GM23338 (cell line): ENCODE results near the gene TSR1.
A peak's percentile ranks its signal among the peaks of the same experiment; 100 is the strongest.

Source experiments
- CTCF ChIP-seq, 2 experiments: fragments of 200-600 bp in 1 of 2; sonication (generic) in 1 of 2; conservative IDR thresholded peaks; 2 replicates each; pipeline versions ENCODE4 v1.5.1 to v1.6.1; 2016 to 2017; ENCODE audit warnings: antibody characterized with exemption in 2 of 2, low read depth in 2 of 2, mild to moderate bottlenecking in 2 of 2, moderate library complexity in 1 of 2
- EZH2 ChIP-seq: fragments of 200-600 bp; sonication (generic); IDR thresholded peaks from one replicate; pipeline ENCODE4 v1.8.0; 2017; ENCODE audit warnings: antibody characterized with exemption, mild to moderate bottlenecking, low read depth; ENCODE audit not compliant: unreplicated experiment
- EZH2phosphoT487 ChIP-seq: fragments of 200-600 bp; sonication (generic); IDR thresholded peaks from one replicate; pipeline ENCODE4 v1.8.1; 2018; ENCODE audit warnings: antibody characterized with exemption; ENCODE audit not compliant: unreplicated experiment
- POLR2AphosphoS5 ChIP-seq: IDR thresholded peaks from 2 replicates; pipeline ENCODE4 v1.6.1; 2016; ENCODE audit warnings: antibody characterized with exemption, low read depth
- REST ChIP-seq: IDR thresholded peaks from one replicate; pipeline ENCODE4 v1.6.1; 2018; ENCODE audit warnings: antibody characterized with exemption; ENCODE audit not compliant: unreplicated experiment
- TF ChIP-seq, protein P1 (sequence below): IDR thresholded peaks from 2 replicates; pipeline ENCODE4 v1.6.1; 2016; ENCODE audit warnings: antibody characterized with exemption

- TF ChIP-seq POLR2AphosphoS5 (peak; percentile 85), EZH2phosphoT487 (no peak), EZH2 (no peak), CTCF (conservative IDR thresholded peaks at IDR 0.05; ENCODE audit: low read depth in 2 of 2) (no peak), REST (no peak)
- TF ChIP-seq, protein P1, sequence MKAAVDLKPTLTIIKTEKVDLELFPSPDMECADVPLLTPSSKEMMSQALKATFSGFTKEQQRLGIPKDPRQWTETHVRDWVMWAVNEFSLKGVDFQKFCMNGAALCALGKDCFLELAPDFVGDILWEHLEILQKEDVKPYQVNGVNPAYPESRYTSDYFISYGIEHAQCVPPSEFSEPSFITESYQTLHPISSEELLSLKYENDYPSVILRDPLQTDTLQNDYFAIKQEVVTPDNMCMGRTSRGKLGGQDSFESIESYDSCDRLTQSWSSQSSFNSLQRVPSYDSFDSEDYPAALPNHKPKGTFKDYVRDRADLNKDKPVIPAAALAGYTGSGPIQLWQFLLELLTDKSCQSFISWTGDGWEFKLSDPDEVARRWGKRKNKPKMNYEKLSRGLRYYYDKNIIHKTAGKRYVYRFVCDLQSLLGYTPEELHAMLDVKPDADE = 0 out of 2 replicates have a peak, but pooled peaks have one; percentile 13
These were observed 32.8 kb downstream of the TSR1 start, which contains the start of the genes SMG6 and SRR for GRCh38 chr17:2303204-2304188.
